HepG2 (cell line): ENCODE results near the gene PIRT. TPM values are rescaled to one million over a fixed set of nuclear protein-coding genes. Genes with fewer than 3 reads are reported as not detected.

Experiments
- ATAC-seq: fragments of 200-7000 bp; cut with Tn5 transposase; 3 replicates; pipeline ENCODE4 v1.9.1; 2020; ENCODE audit warnings: mild to moderate bottlenecking, moderate library complexity
- BruUV-seq: library from RNA; stranded (reverse); fragments of 400-500 nt; replicated peaks from 2 replicates; lab custom pipeline; 2021; lab: Mats Ljungman, UMichigan
- CTCF ChIA-PET: fragments of 300-600 bp; formaldehyde crosslinking; extraction: SDS; loops from one replicate; lab custom pipeline; 2021; ENCODE audit warnings: low total read pairs, inconsistent platforms, low intra/inter-chr PET ratio; lab: Yijun Ruan, JAX
- POLR2A ChIA-PET: fragments of 350-600 bp; sonication (Branson Sonifier 250); formaldehyde crosslinking; loops from one replicate; lab custom pipeline; 2020; ENCODE audit warnings: antibody characterized with exemption, inconsistent platforms; lab: Yijun Ruan, JAX
- DNase-seq: peaks from one replicate; pipeline ENCODE4 v3.0.0-alpha.2; 2015; ENCODE audit warnings: low spot score
- FAIRE-seq: peaks from 3 replicates; lab custom pipeline; 2011; peaks lifted over from hg19 to GRCh38; lab: Jason Lieb, UNC
- H2AFZ ChIP-seq: one replicate; pipeline ENCODE4 v1.6.1; 2011; ENCODE audit warnings: low read length, inconsistent platforms
- H3K27ac ChIP-seq: fragments of 300-600 bp; 3 replicates; pipeline ENCODE4 v1.8.0; 2011; ENCODE audit warnings: mixed run types, mild to moderate bottlenecking, mixed read lengths, low read length, inconsistent platforms; ENCODE audit not compliant: insufficient read depth; ENCODE audit errors: extremely low read length
- H3K27me3 ChIP-seq, 2 experiments: fragments of 200-600 bp in 1 of 2; 2 replicates in 1 of 2; 3 replicates in 1 of 2; pipeline versions ENCODE4 v1.6.0 to v1.8.0; 2011; ENCODE audit warnings: low read length in 2 of 2, mild to moderate bottlenecking in 2 of 2, moderate library complexity in 2 of 2, inconsistent platforms in 1 of 2; ENCODE audit not compliant: insufficient read depth in 2 of 2, control insufficient read depth in 1 of 2
- H3K36me3 ChIP-seq, 2 experiments: fragments of 200-600 bp in 1 of 2; replicated peaks in 1 of 2; 2 replicates in 1 of 2; 3 replicates in 1 of 2; pipeline versions ENCODE4 v1.5.1 to v1.8.0; 2011; ENCODE audit warnings: low read length in 2 of 2, inconsistent platforms in 1 of 2; ENCODE audit not compliant: insufficient read depth in 2 of 2, control insufficient read depth in 1 of 2
- H3K4me1 ChIP-seq: 2 replicates; pipeline ENCODE4 v1.5.1; 2012; ENCODE audit warnings: low read length, inconsistent platforms; ENCODE audit not compliant: insufficient read depth
- H3K4me2 ChIP-seq: 2 replicates; pipeline ENCODE4 v1.6.0; 2011; ENCODE audit warnings: low read depth, low read length, inconsistent platforms
- H3K4me3 ChIP-seq, 3 experiments: fragments of 200-600 bp in 1 of 3; sonication (generic), shearing (Covaris generic) in 1 of 3; replicated peaks in 1 of 3; 2 replicates each; pipeline ENCODE4 v1.5.1; 2011 to 2016; ENCODE audit warnings: low read length in 3 of 3, inconsistent platforms in 2 of 3, low read depth in 2 of 3, mild to moderate bottlenecking in 2 of 3, control low read depth in 1 of 3, mixed read lengths in 1 of 3; ENCODE audit not compliant: insufficient read depth in 1 of 3
- H3K79me2 ChIP-seq: one replicate; pipeline ENCODE4 v1.6.1; 2011; ENCODE audit warnings: low read length, inconsistent platforms; ENCODE audit not compliant: insufficient read depth
- H3K9ac ChIP-seq: 2 replicates; pipeline ENCODE4 v1.6.0; 2011; ENCODE audit warnings: mild to moderate bottlenecking, low read depth, low read length, inconsistent platforms; ENCODE audit not compliant: insufficient read depth
- H3K9me3 ChIP-seq: 2 replicates; pipeline ENCODE4 v1.5.1; 2012; ENCODE audit warnings: mild to moderate bottlenecking, low read length
- H4K20me1 ChIP-seq: 2 replicates; pipeline ENCODE4 v1.6.0; 2011; ENCODE audit warnings: inconsistent platforms, mild to moderate bottlenecking, low read length, moderate library complexity; ENCODE audit not compliant: insufficient read depth
- CERS6 ChIP-seq: sonication (generic); formaldehyde crosslinking; IDR thresholded peaks from 2 replicates; pipeline ENCODE4 v1.5.0; 2020; ENCODE audit warnings: missing genetic modification reagents
- GPN1 ChIP-seq: sonication (generic); formaldehyde crosslinking; IDR thresholded peaks from 2 replicates; pipeline ENCODE4 v1.5.1; 2020; ENCODE audit warnings: missing genetic modification reagents, borderline replicate concordance
- HNF4A ChIP-seq: sonication (generic); formaldehyde crosslinking; IDR thresholded peaks from 2 replicates; pipeline ENCODE4 v1.4.0; 2020; ENCODE audit warnings: missing genetic modification reagents
- IRF2 ChIP-seq: IDR thresholded peaks from 2 replicates; pipeline ENCODE4 v1.6.1; 2018; ENCODE audit warnings: missing genetic modification reagents, missing compliant biosample characterization
- KAT8 ChIP-seq: IDR thresholded peaks from 2 replicates; pipeline ENCODE4 v1.6.1; 2016; ENCODE audit warnings: missing genetic modification reagents, missing compliant biosample characterization
- KLF13 ChIP-seq: sonication (generic); formaldehyde crosslinking; IDR thresholded peaks from 2 replicates; pipeline ENCODE4 v1.4.0; 2020; ENCODE audit warnings: mild to moderate bottlenecking, missing genetic modification reagents
- MED13 ChIP-seq: sonication (generic); formaldehyde crosslinking; IDR thresholded peaks from 2 replicates; pipeline ENCODE4 v1.5.0; 2020; ENCODE audit warnings: missing genetic modification reagents
- MLXIP ChIP-seq: sonication (generic); formaldehyde crosslinking; IDR thresholded peaks from 2 replicates; pipeline ENCODE4 v1.9.0; 2021; ENCODE audit warnings: missing genetic modification reagents, borderline replicate concordance
- NCOA2 ChIP-seq: sonication (generic); formaldehyde crosslinking; IDR thresholded peaks from 2 replicates; pipeline ENCODE4 v1.8.0; 2022; ENCODE audit warnings: inconsistent platforms
- NFYC ChIP-seq: IDR thresholded peaks from 2 replicates; pipeline ENCODE4 v1.6.1; 2016; ENCODE audit warnings: missing genetic modification reagents, missing compliant biosample characterization
- RFX1 ChIP-seq: fragments of 450-650 bp; IDR thresholded peaks from 2 replicates; pipeline ENCODE4 v1.6.1; 2017
- YY1 ChIP-seq: IDR thresholded peaks from 2 replicates; pipeline ENCODE4 v1.6.1; 2011; ENCODE audit warnings: low read length, low read depth, moderate library complexity, mild to moderate bottlenecking; ENCODE audit not compliant: insufficient read depth, insufficient replicate concordance
- ZFP82 ChIP-seq: sonication (generic); formaldehyde crosslinking; IDR thresholded peaks from 2 replicates; pipeline ENCODE4 v1.5.1; 2020; ENCODE audit warnings: mild to moderate bottlenecking, missing genetic modification reagents, borderline replicate concordance
- ZNF225 ChIP-seq: sonication (generic); formaldehyde crosslinking; IDR thresholded peaks from 2 replicates; pipeline ENCODE4 v1.4.0; 2020; ENCODE audit warnings: mild to moderate bottlenecking, missing genetic modification reagents
- ZNF430 ChIP-seq: sonication (generic); formaldehyde crosslinking; IDR thresholded peaks from 2 replicates; pipeline ENCODE4 v1.9.0; 2021; ENCODE audit warnings: mild to moderate bottlenecking, missing genetic modification reagents
- WGBS: methylation state at CpG from one replicate; pipeline ENCODE4 v1.1.6; 2017; ENCODE audit warnings: low lambda C conversion rate; 5-methylcytosine and 5-hydroxymethylcytosine counted together
- in situ Hi-C: cut with HindIII; loops from 2 replicates; pipeline ENCODE4 v1.10.0; 2017; ENCODE audit warnings: low pct_unique_long_range_greater_than_20kb; ENCODE audit not compliant: extremely low pct_ligation_motif_present
- intact Hi-C: fragments of 100-400 bp; cut with micrococcal nuclease; formaldehyde crosslinking; loops from one replicate; pipeline ENCODE4 v1.10.0; 2022; ENCODE audit not compliant: unreplicated experiment
- polyA plus RNA-seq, 8 experiments: library from polyadenylated mRNA; depleted of rRNA in 3 of 8; stranded (reverse) in 7 of 8; unstranded in 1 of 8; fragments of >200 nt; fragmentation: Illumina TruSeq in 4 of 8; extraction: Trizol in 4 of 8; gene quantifications; 2 replicates each; pipeline versions ENCODE4 v1.2.1 to v1.2.3, GENCODE V29; 2011 to 2016; ENCODE audit warnings: low read depth in 4 of 8, missing spikeins in 1 of 8, mixed read lengths in 1 of 8; ENCODE audit not compliant: insufficient read depth in 1 of 8
- total RNA-seq, 5 experiments: library from RNA; depleted of rRNA; stranded (reverse); fragments of >200 nt; fragmentation: Illumina TruSeq; extraction: Trizol; gene quantifications; 2 replicates each; pipeline ENCODE4 v1.2.3, GENCODE V29; 2016; ENCODE audit warnings: low read depth in 1 of 5
- TF ChIP-seq, protein P1 (sequence below): sonication (generic); formaldehyde crosslinking; IDR thresholded peaks from 2 replicates; pipeline ENCODE4 v1.4.0; 2020; ENCODE audit warnings: missing genetic modification reagents, borderline replicate concordance
- TF ChIP-seq, protein P2 (sequence below): sonication (generic); formaldehyde crosslinking; IDR thresholded peaks from 2 replicates; pipeline ENCODE4 v1.4.0; 2020; ENCODE audit warnings: mild to moderate bottlenecking, missing genetic modification reagents

Gene PIRT
- total and polyA plus RNA-seq, 2 of the 13 experiments (the other 11 are each of a cell fraction or from before 2014, with no cell fraction given): not detected

GRCh38 chr17:10787306-10788045 lies 50.4 kb downstream of the PIRT start:
- Histone ChIP-seq H3K79me2 (no peaks in the 10 kb centered on the region), H3K27me3 (no peaks in the 10 kb centered on the region), H3K27ac (no peak overlapping the region), H2AFZ (no peak overlapping the region), H3K4me2 (no peak overlapping the region), H3K4me1 (peaks cover 12% of the 10 kb centered on the region), H3K4me3 (no peak overlapping the region), H3K36me3 (no peaks in the 10 kb centered on the region), H3K9ac (no peak overlapping the region), H3K9me3 (no peaks in the 10 kb centered on the region), H4K20me1 (no peaks in the 10 kb centered on the region)
- intact Hi-C loops (no loop called here), in situ Hi-C loops (no loop called here)
- WGBS: 60% methylated on average over 3 of the region's 5 CpGs
- DNase-seq (no peak), FAIRE-seq (no peak), ATAC-seq (no peak)
- CTCF ChIA-PET: no interaction called here
- BruUV-seq: no TSS peak
- POLR2A ChIA-PET: no interaction called here
- TF ChIP-seq MLXIP (CRISPR knock-in tag): no peak
- TF ChIP-seq CERS6: no peak
- no peak for TF ChIP-seq KLF13 (CRISPR knock-in tag)
- no peak for TF ChIP-seq YY1
- no peak for TF ChIP-seq IRF2 (CRISPR knock-in tag)
- no peak for TF ChIP-seq KAT8 (CRISPR knock-in tag)
- no peak for TF ChIP-seq NCOA2 (CRISPR knock-in tag)
- TF ChIP-seq NFYC (CRISPR knock-in tag): no peak
- TF ChIP-seq ZFP82 (CRISPR knock-in tag): no peak
- no peak for TF ChIP-seq ZNF225 (CRISPR knock-in tag)
- no peak for TF ChIP-seq MED13 (CRISPR knock-in tag)
- TF ChIP-seq, protein P1, sequence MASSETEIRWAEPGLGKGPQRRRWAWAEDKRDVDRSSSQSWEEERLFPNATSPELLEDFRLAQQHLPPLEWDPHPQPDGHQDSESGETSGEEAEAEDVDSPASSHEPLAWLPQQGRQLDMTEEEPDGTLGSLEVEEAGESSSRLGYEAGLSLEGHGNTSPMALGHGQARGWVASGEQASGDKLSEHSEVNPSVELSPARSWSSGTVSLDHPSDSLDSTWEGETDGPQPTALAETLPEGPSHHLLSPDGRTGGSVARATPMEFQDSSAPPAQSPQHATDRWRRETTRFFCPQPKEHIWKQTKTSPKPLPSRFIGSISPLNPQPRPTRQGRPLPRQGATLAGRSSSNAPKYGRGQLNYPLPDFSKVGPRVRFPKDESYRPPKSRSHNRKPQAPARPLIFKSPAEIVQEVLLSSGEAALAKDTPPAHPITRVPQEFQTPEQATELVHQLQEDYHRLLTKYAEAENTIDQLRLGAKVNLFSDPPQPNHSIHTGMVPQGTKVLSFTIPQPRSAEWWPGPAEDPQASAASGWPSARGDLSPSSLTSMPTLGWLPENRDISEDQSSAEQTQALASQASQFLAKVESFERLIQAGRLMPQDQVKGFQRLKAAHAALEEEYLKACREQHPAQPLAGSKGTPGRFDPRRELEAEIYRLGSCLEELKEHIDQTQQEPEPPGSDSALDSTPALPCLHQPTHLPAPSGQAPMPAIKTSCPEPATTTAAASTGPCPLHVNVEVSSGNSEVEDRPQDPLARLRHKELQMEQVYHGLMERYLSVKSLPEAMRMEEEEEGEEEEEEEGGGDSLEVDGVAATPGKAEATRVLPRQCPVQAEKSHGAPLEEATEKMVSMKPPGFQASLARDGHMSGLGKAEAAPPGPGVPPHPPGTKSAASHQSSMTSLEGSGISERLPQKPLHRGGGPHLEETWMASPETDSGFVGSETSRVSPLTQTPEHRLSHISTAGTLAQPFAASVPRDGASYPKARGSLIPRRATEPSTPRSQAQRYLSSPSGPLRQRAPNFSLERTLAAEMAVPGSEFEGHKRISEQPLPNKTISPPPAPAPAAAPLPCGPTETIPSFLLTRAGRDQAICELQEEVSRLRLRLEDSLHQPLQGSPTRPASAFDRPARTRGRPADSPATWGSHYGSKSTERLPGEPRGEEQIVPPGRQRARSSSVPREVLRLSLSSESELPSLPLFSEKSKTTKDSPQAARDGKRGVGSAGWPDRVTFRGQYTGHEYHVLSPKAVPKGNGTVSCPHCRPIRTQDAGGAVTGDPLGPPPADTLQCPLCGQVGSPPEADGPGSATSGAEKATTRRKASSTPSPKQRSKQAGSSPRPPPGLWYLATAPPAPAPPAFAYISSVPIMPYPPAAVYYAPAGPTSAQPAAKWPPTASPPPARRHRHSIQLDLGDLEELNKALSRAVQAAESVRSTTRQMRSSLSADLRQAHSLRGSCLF (CRISPR knock-in tag): no peak
- no peak for TF ChIP-seq HNF4A
- TF ChIP-seq ZNF430 (CRISPR knock-in tag): no peak
- TF ChIP-seq GPN1 (CRISPR knock-in tag): no peak
- TF ChIP-seq, protein P2, sequence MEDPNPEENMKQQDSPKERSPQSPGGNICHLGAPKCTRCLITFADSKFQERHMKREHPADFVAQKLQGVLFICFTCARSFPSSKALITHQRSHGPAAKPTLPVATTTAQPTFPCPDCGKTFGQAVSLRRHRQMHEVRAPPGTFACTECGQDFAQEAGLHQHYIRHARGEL (CRISPR knock-in tag): no peak
- no peak for TF ChIP-seq RFX1
